Natural killer cell treated with Interleukin-12 subunit alpha and Interleukin-12 subunit beta and Interleukin-15 and Interleukin-18, amount 100 ng/mL, for 72 hours (primary cell): ENCODE measurements around the gene RGS18. TPM values are rescaled to one million over a fixed set of nuclear protein-coding genes. Genes with fewer than 3 reads are reported as not detected.
A peak's percentile ranks its signal among the peaks of the same experiment; 100 is the strongest.
"Not testable (repeated sequence)": the region's sequence is repeated elsewhere in the genome, so short reads cannot be mapped to it uniquely, and the experiment has no call there.

ENCODE experiments used
- ATAC-seq, 2 donors: fragments of 150-1000 bp; cut with Tn5 transposase in 1 of 2; sonication (Bioruptor Pico), chemical (Tn5 transposase) in 1 of 2; 2 replicates each; pipeline ENCODE4 v1.10.0; 2021
- DNase-seq: peaks from one replicate; pipeline ENCODE4 v3.0.0; 2022; ENCODE audit warnings: low spot score
- H3K27ac Mint-ChIP-seq, 2 donors: 1 replicate in 1 of 2; 2 replicates in 1 of 2; pipeline ENCODE4 v1.8.0; 2022; ENCODE audit warnings: mixed read lengths in 2 of 2, mild to moderate bottlenecking in 1 of 2, moderate library complexity in 1 of 2
- H3K27me3 Mint-ChIP-seq, 2 donors: 1 replicate in 1 of 2; 2 replicates in 1 of 2; pipeline ENCODE4 v1.8.0; 2022; ENCODE audit warnings: mixed read lengths in 2 of 2
- H3K36me3 Mint-ChIP-seq: one replicate; pipeline ENCODE4 v1.8.0; 2022; ENCODE audit warnings: mixed read lengths
- H3K4me1 Mint-ChIP-seq, 2 donors: 1 replicate in 1 of 2; 2 replicates in 1 of 2; pipeline ENCODE4 v1.8.0; 2022; ENCODE audit warnings: low read depth in 2 of 2, mixed read lengths in 2 of 2, mild to moderate bottlenecking in 1 of 2
- H3K4me3 Mint-ChIP-seq: one replicate; pipeline ENCODE4 v1.8.0; 2022; ENCODE audit warnings: mixed read lengths
- H3K9me3 Mint-ChIP-seq: 2 replicates; pipeline ENCODE4 v1.8.0; 2022; ENCODE audit warnings: mixed read lengths
- total RNA-seq, 2 donors: library from RNA; stranded (reverse); gene quantifications; one replicate each; pipeline ENCODE4 v1.2.3, GENCODE V29; 2022

Gene RGS18
- total RNA-seq, 2 donors from 2014 or later = 4.0 to 10.0 TPM

GRCh38 chr1:192171123-192171522, 12.9 kb downstream of the RGS18 start:
- H3K4me1 Mint-ChIP-seq = peaks cover 0 to 6% of the 10 kb centered on the region in 2 donors
- H3K27me3 Mint-ChIP-seq = no peaks in the 10 kb centered on the region
- DNase-seq (no peak), ATAC-seq (no peak)
- H3K27ac Mint-ChIP-seq = peak overlapping the region; percentile 34 to 47
- no peak overlapping the region for H3K4me3 Mint-ChIP-seq
- peaks cover 1% of the 10 kb centered on the region for H3K9me3 Mint-ChIP-seq
- no peaks in the 10 kb centered on the region for H3K36me3 Mint-ChIP-seq

DNA sequence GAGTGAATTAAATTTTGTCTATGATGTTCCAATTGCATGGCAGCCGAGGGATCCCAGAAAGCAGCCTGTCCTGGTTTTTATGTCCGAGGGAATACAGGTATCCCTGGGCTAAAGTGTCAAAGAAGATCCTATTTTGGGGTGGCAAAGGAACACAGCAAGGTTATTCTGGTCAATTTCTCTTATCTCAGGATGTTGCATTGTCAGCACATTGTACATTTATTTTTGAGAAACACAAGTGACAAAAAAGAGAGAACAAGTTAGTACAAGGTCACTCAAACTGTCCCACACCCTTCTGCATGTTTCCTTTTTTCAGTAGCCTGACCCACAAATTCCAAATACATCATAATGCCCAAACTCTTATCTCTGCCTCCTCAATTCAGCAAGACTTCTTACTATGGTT, 17.7 kb downstream of the RGS18 start:
- no peak for ATAC-seq
- DNase-seq = no peak
- Mint-ChIP-seq H3K36me3 (peaks cover 11% of the 10 kb centered on the region), H3K27me3 (no peaks in the 10 kb centered on the region), H3K27ac (no peak overlapping the region), H3K4me3 (no peak overlapping the region), H3K4me1 (peaks cover 0 to 6% of the 10 kb centered on the region in 2 donors), H3K9me3 (peaks cover 14% of the 10 kb centered on the region)

DNA sequence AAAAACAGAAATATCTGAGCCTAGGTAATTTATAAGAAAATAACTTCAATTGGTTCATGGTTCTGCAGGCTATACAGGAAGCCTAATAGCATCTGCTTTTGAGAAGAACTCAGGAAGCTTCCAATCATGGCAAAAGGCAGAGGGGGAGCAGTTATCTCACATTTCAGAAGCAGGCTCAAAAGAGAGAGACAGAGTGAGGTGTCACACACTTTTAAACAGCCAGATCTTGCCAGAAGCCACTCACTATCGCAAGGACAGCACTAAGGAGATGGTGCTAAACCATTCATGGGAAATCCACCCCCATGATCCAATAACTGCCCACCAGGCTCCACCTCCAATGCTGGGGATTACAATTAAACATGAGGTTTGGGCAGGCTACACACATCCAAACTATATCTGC, 25.5 kb downstream of the RGS18 start:
- no peak overlapping the region for H3K27ac Mint-ChIP-seq
- no peaks in the 10 kb centered on the region for H3K36me3 Mint-ChIP-seq
- H3K4me1 Mint-ChIP-seq = no peaks in the 10 kb centered on the region
- H3K27me3 Mint-ChIP-seq = no peaks in the 10 kb centered on the region
- DNase-seq (no peak), ATAC-seq (no peak)
- no peak overlapping the region for H3K4me3 Mint-ChIP-seq
- H3K9me3 Mint-ChIP-seq = peaks cover 2% of the 10 kb centered on the region

- H3K4me3 Mint-ChIP-seq = no peak overlapping the region
- ATAC-seq (no peak), DNase-seq (no peak)
- peaks cover 2% of the 10 kb centered on the region for H3K9me3 Mint-ChIP-seq
- H3K36me3 Mint-ChIP-seq = no peaks in the 10 kb centered on the region
- no peaks in the 10 kb centered on the region for H3K27me3 Mint-ChIP-seq
- no peak overlapping the region for H3K27ac Mint-ChIP-seq
- no peaks in the 10 kb centered on the region for H3K4me1 Mint-ChIP-seq
These were observed 27.9 kb downstream of the RGS18 start for GRCh38 chr1:192186197-192186596.

DNA sequence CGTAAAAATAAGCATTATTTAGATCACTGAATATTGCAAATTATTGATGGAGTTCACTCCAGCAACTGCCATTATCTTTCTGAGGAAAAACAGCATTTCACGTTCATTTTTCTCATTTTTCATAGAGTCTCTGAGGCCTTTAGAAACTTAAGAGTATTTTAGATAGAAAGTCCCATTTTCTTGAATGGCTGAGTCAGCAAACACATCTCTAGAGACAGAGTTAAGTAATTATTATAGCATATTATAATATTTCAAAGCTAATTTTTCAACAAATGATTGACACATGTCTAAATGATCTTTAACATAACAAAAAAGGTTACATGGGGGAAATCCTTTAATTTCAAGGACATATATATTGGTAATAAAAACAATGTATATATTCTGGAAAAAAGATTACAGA, 31.8 kb downstream of the RGS18 start:
- Mint-ChIP-seq H3K9me3 (no peaks in the 10 kb centered on the region), H3K4me3 (no peak overlapping the region), H3K4me1 (no peaks in the 10 kb centered on the region), H3K27ac (no peak overlapping the region), H3K27me3 (no peaks in the 10 kb centered on the region), H3K36me3 (no peaks in the 10 kb centered on the region)
- DNase-seq (no peak), ATAC-seq (no peak)

GRCh38 chr1:192201303-192201702, 43.0 kb downstream of the RGS18 start:
- no peak overlapping the region for H3K27ac Mint-ChIP-seq
- no peaks in the 10 kb centered on the region for H3K27me3 Mint-ChIP-seq
- peaks cover 11% of the 10 kb centered on the region for H3K9me3 Mint-ChIP-seq
- DNase-seq = no peak
- peaks cover 12% of the 10 kb centered on the region for H3K36me3 Mint-ChIP-seq
- no peak for ATAC-seq
- H3K4me3 Mint-ChIP-seq = no peak overlapping the region
- H3K4me1 Mint-ChIP-seq = no peaks in the 10 kb centered on the region

DNA sequence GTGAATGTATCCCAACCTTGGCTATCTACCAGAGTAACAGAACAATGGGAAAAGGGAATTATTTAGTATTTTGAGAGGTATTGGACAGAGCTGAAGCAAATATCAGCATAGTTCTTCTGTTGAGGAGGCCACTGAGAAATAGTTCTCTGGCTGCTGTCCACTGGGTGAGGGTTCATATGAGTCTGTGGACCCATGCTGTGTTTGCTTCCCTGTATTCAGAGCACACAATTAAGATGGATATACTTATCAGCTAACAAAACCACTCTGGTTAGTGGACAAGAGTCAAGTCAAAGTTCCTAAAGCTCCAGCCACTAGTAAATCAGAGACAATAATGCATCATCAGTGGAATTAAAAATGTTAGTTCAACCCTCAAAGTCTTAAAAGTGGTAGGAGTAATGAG, 66.1 kb downstream of the RGS18 start:
- H3K27me3 Mint-ChIP-seq = no peaks in the 10 kb centered on the region
- no peak overlapping the region for H3K27ac Mint-ChIP-seq
- ATAC-seq (no peak), DNase-seq (no peak)
- H3K9me3 Mint-ChIP-seq = peaks cover 21% of the 10 kb centered on the region
- peaks cover 6 to 7% of the 10 kb centered on the region in 2 donors for H3K4me1 Mint-ChIP-seq
- H3K4me3 Mint-ChIP-seq = no peak overlapping the region
- no peaks in the 10 kb centered on the region for H3K36me3 Mint-ChIP-seq

GRCh38 chr1:192224846-192225245, 66.6 kb downstream of the RGS18 start:
- H3K27me3 Mint-ChIP-seq = no peaks in the 10 kb centered on the region
- ATAC-seq (no peak), DNase-seq (no peak)
- H3K4me1 Mint-ChIP-seq = peaks cover 6 to 7% of the 10 kb centered on the region in 2 donors
- H3K4me3 Mint-ChIP-seq = no peak overlapping the region
- H3K36me3 Mint-ChIP-seq = no peaks in the 10 kb centered on the region
- no peak overlapping the region for H3K27ac Mint-ChIP-seq
- H3K9me3 Mint-ChIP-seq = peaks cover 21% of the 10 kb centered on the region

DNA sequence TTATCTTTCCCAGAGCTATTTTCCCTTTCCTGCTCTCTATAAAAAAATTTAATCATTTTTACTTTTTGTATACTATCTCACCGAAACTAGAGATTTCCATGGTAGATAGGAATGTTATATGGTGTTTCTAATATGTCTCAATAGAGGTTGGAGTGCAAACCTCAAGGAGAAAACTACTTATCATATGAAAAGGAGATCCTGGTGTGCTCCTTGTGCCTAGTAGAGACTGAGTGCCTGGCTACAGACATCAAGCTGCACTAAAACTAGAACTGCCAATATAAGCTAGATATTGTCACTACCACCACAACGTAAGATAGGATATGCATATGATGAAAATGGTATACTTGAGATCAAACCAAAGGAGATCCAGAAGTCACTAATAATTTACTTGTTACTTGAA, 67.0 kb downstream of the RGS18 start:
- no peak for DNase-seq
- H3K27ac Mint-ChIP-seq = peak overlapping the region; percentile 19 to 32
- H3K4me1 Mint-ChIP-seq = peaks cover 6 to 7% of the 10 kb centered on the region in 2 donors
- no peaks in the 10 kb centered on the region for H3K36me3 Mint-ChIP-seq
- no peak overlapping the region for H3K4me3 Mint-ChIP-seq
- peaks cover 21% of the 10 kb centered on the region for H3K9me3 Mint-ChIP-seq
- no peaks in the 10 kb centered on the region for H3K27me3 Mint-ChIP-seq
- ATAC-seq = no peak

- Mint-ChIP-seq H3K27ac (peak overlapping the region; percentile 19 to 32), H3K9me3 (peaks cover 18% of the 10 kb centered on the region), H3K27me3 (no peaks in the 10 kb centered on the region), H3K4me3 (peak overlapping the region; percentile 18), H3K36me3 (no peaks in the 10 kb centered on the region), H3K4me1 (peaks cover 6 to 7% of the 10 kb centered on the region in 2 donors)
- DNase-seq = no peak
- peak; percentile 33 to 70 for ATAC-seq
These were observed 67.4 kb downstream of the RGS18 start for GRCh38 chr1:192225703-192226102.

- Mint-ChIP-seq H3K27me3 (no peaks in the 10 kb centered on the region), H3K9me3 (peaks cover 18% of the 10 kb centered on the region), H3K4me1 (peaks cover 6 to 7% of the 10 kb centered on the region in 2 donors), H3K36me3 (no peaks in the 10 kb centered on the region), H3K4me3 (no peak overlapping the region), H3K27ac (no peak overlapping the region)
- DNase-seq = no peak
- ATAC-seq = no peak
These were observed 69.1 kb downstream of the RGS18 start for GRCh38 chr1:192227330-192227729.

DNA sequence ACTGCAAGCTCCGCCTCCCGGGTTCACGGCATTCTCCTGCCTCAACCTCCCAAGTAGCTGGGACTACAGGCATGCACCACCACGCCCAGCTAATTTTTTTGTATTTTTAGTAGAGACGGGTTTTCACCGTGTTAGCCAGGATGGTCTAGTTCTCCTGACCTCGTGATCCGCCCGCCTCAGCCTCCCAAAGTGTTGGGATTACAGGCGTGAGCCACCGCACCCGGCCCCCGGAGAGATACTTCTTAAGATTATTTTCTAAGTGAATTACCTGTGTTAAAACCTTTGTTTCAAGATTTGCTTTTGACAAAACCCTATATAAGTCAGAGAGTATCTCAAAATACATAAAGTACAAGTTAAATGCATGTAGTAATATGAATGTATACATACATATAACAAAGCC, 69.7 kb downstream of the RGS18 start:
- DNase-seq, ATAC-seq, H3K27ac Mint-ChIP-seq, H3K27me3 Mint-ChIP-seq, H3K4me3 Mint-ChIP-seq, H3K36me3 Mint-ChIP-seq, H3K4me1 Mint-ChIP-seq: not testable (repeated sequence)
- H3K9me3 Mint-ChIP-seq = peaks cover 18% of the 10 kb centered on the region

- H3K27me3 Mint-ChIP-seq = no peaks in the 10 kb centered on the region
- ATAC-seq (no peak), DNase-seq (no peak)
- no peaks in the 10 kb centered on the region for H3K4me1 Mint-ChIP-seq
- H3K36me3 Mint-ChIP-seq = no peaks in the 10 kb centered on the region
- peaks cover 3% of the 10 kb centered on the region for H3K9me3 Mint-ChIP-seq
- no peak overlapping the region for H3K4me3 Mint-ChIP-seq
- H3K27ac Mint-ChIP-seq = no peak overlapping the region
These were observed 74.7 kb downstream of the RGS18 start for GRCh38 chr1:192232817-192233417.

DNA sequence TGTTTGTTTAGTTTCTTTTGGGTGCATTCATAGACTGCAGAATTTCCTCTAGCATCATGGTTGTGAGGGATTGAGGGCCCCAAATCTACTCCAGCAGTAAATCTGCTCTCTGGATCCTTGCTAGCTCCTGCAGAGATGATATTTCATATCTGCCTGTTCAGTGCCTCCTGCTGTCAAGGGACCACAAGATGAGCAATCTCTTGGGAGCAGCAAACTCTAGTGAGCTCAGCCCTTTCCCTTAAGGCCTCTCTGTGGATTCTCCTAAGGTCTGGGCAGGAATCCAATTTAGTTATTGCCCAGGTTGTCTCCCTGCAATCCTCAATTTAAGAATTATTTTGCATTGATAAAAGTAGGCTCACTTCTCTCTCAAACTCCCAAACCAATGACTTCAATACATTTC, 76.9 kb downstream of the RGS18 start:
- Mint-ChIP-seq H3K9me3 (peaks cover 3% of the 10 kb centered on the region), H3K4me3 (no peak overlapping the region), H3K27ac (no peak overlapping the region), H3K27me3 (no peaks in the 10 kb centered on the region), H3K4me1 (no peaks in the 10 kb centered on the region), H3K36me3 (no peaks in the 10 kb centered on the region)
- ATAC-seq = no peak
- DNase-seq = no peak
